HG03159 (cell line): ENCODE measurements around the gene KIAA0825.

ENCODE experiments used
- ATAC-seq: cut with Tn5 transposase; IDR thresholded peaks from one replicate; pipeline ENCODE4 v1.9.1; 2021; ENCODE audit warnings: mild to moderate bottlenecking, moderate library complexity; ENCODE audit not compliant: unreplicated experiment

KIAA0825 gene

GRCh38 chr5:94314460-94315131, 303.8 kb downstream of the KIAA0825 start:
- ATAC-seq: no peak

GRCh38 chr5:94313696-94314095, 304.7 kb downstream of the KIAA0825 start:
- ATAC-seq: no peak

- ATAC-seq: no peak
Observed at GRCh38 chr5:94313188-94313587, 305.2 kb downstream of the KIAA0825 start.

- no peak for ATAC-seq
Observed at GRCh38 chr5:94312298-94312697, 306.1 kb downstream of the KIAA0825 start.

GRCh38 chr5:94310833-94311232, 307.6 kb downstream of the KIAA0825 start:
- no peak for ATAC-seq

GRCh38 chr5:94309141-94309540, 309.3 kb downstream of the KIAA0825 start:
- no peak for ATAC-seq

GRCh38 chr5:94308442-94308841, 310.0 kb downstream of the KIAA0825 start:
- ATAC-seq: no peak

- ATAC-seq: no peak
Observed at GRCh38 chr5:94304146-94304545, 314.3 kb downstream of the KIAA0825 start.

GRCh38 chr5:94288937-94289336, 329.5 kb downstream of the KIAA0825 start:
- ATAC-seq: no peak

- no peak for ATAC-seq
Observed at GRCh38 chr5:94285984-94286383, 332.4 kb downstream of the KIAA0825 start.

GRCh38 chr5:94283093-94283492, 335.3 kb downstream of the KIAA0825 start:
- no peak for ATAC-seq

GRCh38 chr5:94281236-94281801, 337.1 kb downstream of the KIAA0825 start:
- no peak for ATAC-seq

GRCh38 chr5:94276751-94277150, 341.7 kb downstream of the KIAA0825 start:
- no peak for ATAC-seq

- ATAC-seq: no peak
Observed at GRCh38 chr5:94276048-94276447, 342.4 kb downstream of the KIAA0825 start.

GRCh38 chr5:94274707-94275106, 343.7 kb downstream of the KIAA0825 start:
- ATAC-seq: no peak

GRCh38 chr5:94268226-94268625, 350.2 kb downstream of the KIAA0825 start:
- no peak for ATAC-seq

- no peak for ATAC-seq
Observed at GRCh38 chr5:94267350-94267899, 351.0 kb downstream of the KIAA0825 start.

- no peak for ATAC-seq
Observed at GRCh38 chr5:94266170-94266569, 352.2 kb downstream of the KIAA0825 start.

- peak; percentile 50 for ATAC-seq
Observed at GRCh38 chr5:94263068-94263467, 355.3 kb downstream of the KIAA0825 start.

GRCh38 chr5:94260096-94260495, 358.3 kb downstream of the KIAA0825 start:
- ATAC-seq: no peak

GRCh38 chr5:94254214-94254613, 364.2 kb downstream of the KIAA0825 start:
- ATAC-seq: no peak

GRCh38 chr5:94250985-94251384, 367.4 kb downstream of the KIAA0825 start:
- ATAC-seq: no peak

GRCh38 chr5:94249430-94249829, 369.0 kb downstream of the KIAA0825 start:
- ATAC-seq: no peak
